Activated naive CD8-positive, alpha-beta T cell treated with anti-CD3 and anti-CD28 coated beads, Interleukin-2, amount 50 U/mL, for 24 hours (primary cell): ENCODE measurements around the gene REPS2.

Experiments
- ATAC-seq: fragments of 150-1000 bp; cut with Tn5 transposase; one replicate; pipeline ENCODE4 v1.10.0; 2021
- DNase-seq: peaks from one replicate; pipeline ENCODE4 v3.0.0; 2021
- H3K27ac Mint-ChIP-seq: one replicate; pipeline ENCODE4 v1.8.0; 2021; ENCODE audit warnings: mild to moderate bottlenecking, mixed read lengths
- H3K27me3 Mint-ChIP-seq: one replicate; pipeline ENCODE4 v1.8.0; 2021; ENCODE audit warnings: mixed read lengths
- H3K36me3 Mint-ChIP-seq: one replicate; pipeline ENCODE4 v1.8.0; 2021; ENCODE audit warnings: low read depth, mixed read lengths
- H3K4me1 Mint-ChIP-seq: one replicate; pipeline ENCODE4 v1.8.0; 2021; ENCODE audit warnings: mixed read lengths
- H3K4me3 Mint-ChIP-seq: one replicate; pipeline ENCODE4 v1.8.0; 2021; ENCODE audit warnings: mild to moderate bottlenecking, moderate library complexity, mixed read lengths
- H3K9me3 Mint-ChIP-seq: one replicate; pipeline ENCODE4 v1.8.0; 2021; ENCODE audit warnings: mixed read lengths

Gene REPS2

GRCh38 chrX:17187136-17187756, 240.8 kb downstream of the REPS2 start:
- H3K4me3 Mint-ChIP-seq, result no peak overlapping the region
- no peaks in the 10 kb centered on the region for H3K9me3 Mint-ChIP-seq
- no peaks in the 10 kb centered on the region for H3K36me3 Mint-ChIP-seq
- no peak for DNase-seq
- H3K4me1 Mint-ChIP-seq, result no peaks in the 10 kb centered on the region
- ATAC-seq, result no peak
- H3K27ac Mint-ChIP-seq, result no peak overlapping the region
- peaks cover 2% of the 10 kb centered on the region for H3K27me3 Mint-ChIP-seq

GRCh38 chrX:17192106-17192505, 245.6 kb downstream of the REPS2 start:
- no peak for DNase-seq
- no peak overlapping the region for H3K27ac Mint-ChIP-seq
- H3K27me3 Mint-ChIP-seq, result peaks cover 4% of the 10 kb centered on the region
- H3K36me3 Mint-ChIP-seq, result no peaks in the 10 kb centered on the region
- H3K9me3 Mint-ChIP-seq, result no peaks in the 10 kb centered on the region
- H3K4me1 Mint-ChIP-seq, result no peaks in the 10 kb centered on the region
- ATAC-seq, result no peak
- no peak overlapping the region for H3K4me3 Mint-ChIP-seq
